ENCODE data around the gene GRAMD2A. TPM values are rescaled to one million over a fixed set of nuclear protein-coding genes. Genes with fewer than 3 reads are reported as not detected.

The GRAMD2A gene
- polyA plus RNA-seq, 3 donors: not detected

GRCh38 chr15:72239652-72240051 lies 42.1 kb upstream of the GRAMD2A start:
- peaks cover 40 to 46% of the 10 kb centered on the region in 2 donors for H3K36me3 ChIP-seq (replicated peaks in 1 of 2; ENCODE audit: control insufficient read depth in 1 of 2, insufficient read depth in 2 of 2, low read length in 2 of 2)
- Mint-ChIP-seq H3K4me3 (no peak overlapping the region), H3K27me3 (ENCODE audit: low read depth in 3 of 3) (no peaks in the 10 kb centered on the region), H3K4me1 (peaks cover 26% of the 10 kb centered on the region), H3K27ac (peak overlapping the region in 3 of 7 donors; percentile 15 to 68 (median 21)), H3K9me3 (no peaks in the 10 kb centered on the region), H3K36me3 (peaks cover 42 to 45% of the 10 kb centered on the region in 2 donors)
- no peak overlapping the region for H3K4me2 ChIP-seq (replicated peaks; ENCODE audit: extremely low read depth, low read length, poor library complexity, severe bottlenecking)
- H3K27me3 ChIP-seq (ENCODE audit: control insufficient read depth in 2 of 2, insufficient read depth in 2 of 2, low read length in 2 of 2): no peaks in the 10 kb centered on the region
- H3K27ac ChIP-seq (ENCODE audit: low read depth in 1 of 2, low read length in 2 of 2): no peak overlapping the region
- no peak for DNase-seq
- no peak overlapping the region for H3K4me3 ChIP-seq (replicated peaks in 1 of 3; ENCODE audit: low read depth in 2 of 3, low read length in 3 of 3)
- H3K79me2 ChIP-seq (ENCODE audit: insufficient read depth, low read length): peaks cover 18% of the 10 kb centered on the region
- H3K9me3 ChIP-seq (replicated peaks in 1 of 2; ENCODE audit: control insufficient read depth in 1 of 2, insufficient read depth in 1 of 2, low read length in 2 of 2): no peaks in the 10 kb centered on the region
- intact Hi-C loops (cut with micrococcal nuclease): no loop called here
- H3K4me1 ChIP-seq (ENCODE audit: control insufficient read depth in 1 of 2, insufficient read depth in 2 of 2, low read length in 2 of 2): peaks cover 21 to 30% of the 10 kb centered on the region in 2 donors
- H3K9ac ChIP-seq (ENCODE audit: insufficient read depth, low read length, poor library complexity, severe bottlenecking): no peak overlapping the region
- no peak overlapping the region for H2AFZ ChIP-seq (ENCODE audit: insufficient read depth, low read depth, low read length, poor library complexity, severe bottlenecking)
- no peaks in the 10 kb centered on the region for H4K20me1 ChIP-seq (ENCODE audit: insufficient read depth, low read length)
- no peak for TF ChIP-seq CTCF (IDR thresholded peaks at IDR 0.05)

GRCh38 chr15:72238586-72238985 lies 41.0 kb upstream of the GRAMD2A start:
- no CpG with 5 or more reads among the region's 3 CpGs for WGBS (ENCODE audit: insufficient coverage)
- Histone ChIP-seq H3K36me3 (replicated peaks in 1 of 2; ENCODE audit: control insufficient read depth in 1 of 2, insufficient read depth in 2 of 2, low read length in 2 of 2) (peaks cover 32 to 36% of the 10 kb centered on the region in 2 donors), H3K79me2 (ENCODE audit: insufficient read depth, low read length) (peaks cover 18% of the 10 kb centered on the region), H3K27ac (ENCODE audit: low read depth in 1 of 2, low read length in 2 of 2) (peak overlapping the region in 1 of 2 donors; percentile 81), H3K9me3 (replicated peaks in 1 of 2; ENCODE audit: control insufficient read depth in 1 of 2, insufficient read depth in 1 of 2, low read length in 2 of 2) (no peaks in the 10 kb centered on the region), H2AFZ (ENCODE audit: insufficient read depth, low read depth, low read length, poor library complexity, severe bottlenecking) (no peak overlapping the region), H3K9ac (ENCODE audit: insufficient read depth, low read length, poor library complexity, severe bottlenecking) (no peak overlapping the region), H3K4me2 (replicated peaks; ENCODE audit: extremely low read depth, low read length, poor library complexity, severe bottlenecking) (no peak overlapping the region), H4K20me1 (ENCODE audit: insufficient read depth, low read length) (no peaks in the 10 kb centered on the region), H3K4me1 (ENCODE audit: control insufficient read depth in 1 of 2, insufficient read depth in 2 of 2, low read length in 2 of 2) (peaks cover 27 to 37% of the 10 kb centered on the region in 2 donors), H3K4me3 (replicated peaks in 1 of 3; ENCODE audit: low read depth in 2 of 3, low read length in 3 of 3) (no peak overlapping the region), H3K27me3 (ENCODE audit: control insufficient read depth in 2 of 2, insufficient read depth in 2 of 2, low read length in 2 of 2) (no peaks in the 10 kb centered on the region)
- no peaks in the 10 kb centered on the region for H3K9me3 Mint-ChIP-seq
- no peak for DNase-seq
- H3K27ac Mint-ChIP-seq: peak overlapping the region in 2 of 7 donors; percentile 81 to 98
- H3K4me1 Mint-ChIP-seq: peaks cover 34% of the 10 kb centered on the region
- no peak for TF ChIP-seq CTCF (IDR thresholded peaks at IDR 0.05)
- intact Hi-C loops (cut with micrococcal nuclease): no loop called here
- peaks cover 32 to 36% of the 10 kb centered on the region in 2 donors for H3K36me3 Mint-ChIP-seq
- H3K4me3 Mint-ChIP-seq: no peak overlapping the region
- H3K27me3 Mint-ChIP-seq (ENCODE audit: low read depth in 3 of 3): no peaks in the 10 kb centered on the region
